Hematopoietic multipotent progenitor cell treated with erythropoietin and hydrocortisone succinate and interleukin-3 and kit ligand, for 4 days (in vitro differentiated cells): ENCODE measurements around the gene EFNB2.

Experiments used
- DNase-seq: peaks from one replicate; pipeline ENCODE4 v3.0.0-alpha.2; 2015

The EFNB2 gene

GRCh38 chr13:106524108-106524507 lies 11.4 kb downstream of the EFNB2 start:
- no peak for DNase-seq

- DNase-seq, result no peak
These were observed 11.9 kb downstream of the EFNB2 start for GRCh38 chr13:106523576-106523975.

GRCh38 chr13:106522898-106523525 lies 12.4 kb downstream of the EFNB2 start:
- DNase-seq, result no peak

GRCh38 chr13:106522112-106522705 lies 13.3 kb downstream of the EFNB2 start:
- DNase-seq, result no peak

- DNase-seq, result no peak
These were observed 14.2 kb downstream of the EFNB2 start for GRCh38 chr13:106521095-106521799.

- DNase-seq, result peak; percentile 42
These were observed 15.0 kb downstream of the EFNB2 start for GRCh38 chr13:106520251-106521054.

- DNase-seq, result no peak
These were observed 16.9 kb downstream of the EFNB2 start for GRCh38 chr13:106518512-106518911.

GRCh38 chr13:106517109-106517847 lies 18.2 kb downstream of the EFNB2 start:
- DNase-seq, result peak; percentile 46

GRCh38 chr13:106515635-106516254 lies 19.7 kb downstream of the EFNB2 start:
- no peak for DNase-seq

- DNase-seq, result no peak
These were observed 20.4 kb downstream of the EFNB2 start for GRCh38 chr13:106514928-106515634.

- DNase-seq, result no peak
These were observed 22.2 kb downstream of the EFNB2 start for GRCh38 chr13:106513025-106513983.

- DNase-seq, result peak; percentile 90
These were observed 27.7 kb downstream of the EFNB2 start for GRCh38 chr13:106507560-106508274.

- no peak for DNase-seq
These were observed 29.2 kb downstream of the EFNB2 start for GRCh38 chr13:106506286-106506685.

- DNase-seq, result no peak
These were observed 29.7 kb downstream of the EFNB2 start for GRCh38 chr13:106505732-106506131.

- no peak for DNase-seq
These were observed 30.2 kb downstream of the EFNB2 start for GRCh38 chr13:106505295-106505694.

- no peak for DNase-seq
These were observed 31.6 kb downstream of the EFNB2 start for GRCh38 chr13:106503730-106504453.

GRCh38 chr13:106503272-106503671 lies 32.2 kb downstream of the EFNB2 start:
- DNase-seq, result no peak

GRCh38 chr13:106500445-106500844 lies 35.0 kb downstream of the EFNB2 start:
- DNase-seq, result peak; percentile 67

- peak; percentile 85 for DNase-seq
These were observed 35.6 kb downstream of the EFNB2 start for GRCh38 chr13:106499896-106500295.
